Mesodermal cell (in vitro differentiated cells): ENCODE data around the gene PTGER3.

ENCODE experiments used
- H3K27ac ChIP-seq: 2 replicates; pipeline ENCODE4 v1.7.0; 2013; ENCODE audit warnings: mild to moderate bottlenecking, low read depth, low read length, moderate library complexity; ENCODE audit not compliant: severe bottlenecking
- H3K36me3 ChIP-seq: 2 replicates; pipeline ENCODE4 v1.7.1; 2013; ENCODE audit warnings: mild to moderate bottlenecking, low read length, moderate library complexity; ENCODE audit not compliant: control insufficient read depth, insufficient read depth
- H3K4me1 ChIP-seq: one replicate; pipeline ENCODE4 v1.7.1; 2013; ENCODE audit warnings: mild to moderate bottlenecking, low read length; ENCODE audit not compliant: insufficient read depth, control insufficient read depth, poor library complexity, severe bottlenecking
- H3K4me3 ChIP-seq: 2 replicates; pipeline ENCODE4 v1.7.0; 2013; ENCODE audit warnings: low read length, control low read depth, mild to moderate bottlenecking; ENCODE audit not compliant: insufficient read depth, poor library complexity, severe bottlenecking; ENCODE audit errors: extremely low read depth
- H3K9me3 ChIP-seq: 2 replicates; pipeline ENCODE4 v1.7.1; 2013; ENCODE audit warnings: mild to moderate bottlenecking, low read length, moderate library complexity; ENCODE audit not compliant: control insufficient read depth
- WGBS, 2 experiments: methylation state at CpG; one replicate each; pipeline ENCODE4 v1.1.5; 2013; ENCODE audit warnings: missing lambda C conversion rate in 2 of 2; ENCODE audit not compliant: insufficient coverage in 2 of 2; 5-methylcytosine and 5-hydroxymethylcytosine counted together

Gene PTGER3

DNA sequence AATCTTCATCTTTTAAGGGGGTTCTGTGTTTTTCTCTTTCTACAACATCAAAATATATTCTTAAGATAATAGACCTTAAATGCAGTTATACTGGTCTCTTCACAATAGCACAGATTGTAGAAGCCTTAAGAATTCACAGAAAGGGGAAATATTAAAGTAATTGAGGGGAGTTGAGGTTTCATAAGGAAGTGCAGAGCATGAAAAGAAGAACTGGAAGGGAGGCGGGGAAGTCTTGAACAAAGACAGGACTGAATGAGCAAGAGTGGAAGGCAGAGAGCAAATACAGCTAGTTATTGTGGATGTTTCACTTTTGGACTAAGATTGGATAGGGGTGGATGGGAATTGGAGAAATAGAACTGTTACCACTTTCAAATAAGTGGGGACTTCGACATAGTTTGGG, 67.7 kb downstream of the PTGER3 start:
- no peak overlapping the region for H3K27ac ChIP-seq
- H3K9me3 ChIP-seq = no peaks in the 10 kb centered on the region
- H3K4me1 ChIP-seq = no peaks in the 10 kb centered on the region
- no peaks in the 10 kb centered on the region for H3K36me3 ChIP-seq
- H3K4me3 ChIP-seq = no peak overlapping the region
- WGBS, 2 experiments = 70 to 93% methylated on average over 2 of the region's 2 CpGs

DNA sequence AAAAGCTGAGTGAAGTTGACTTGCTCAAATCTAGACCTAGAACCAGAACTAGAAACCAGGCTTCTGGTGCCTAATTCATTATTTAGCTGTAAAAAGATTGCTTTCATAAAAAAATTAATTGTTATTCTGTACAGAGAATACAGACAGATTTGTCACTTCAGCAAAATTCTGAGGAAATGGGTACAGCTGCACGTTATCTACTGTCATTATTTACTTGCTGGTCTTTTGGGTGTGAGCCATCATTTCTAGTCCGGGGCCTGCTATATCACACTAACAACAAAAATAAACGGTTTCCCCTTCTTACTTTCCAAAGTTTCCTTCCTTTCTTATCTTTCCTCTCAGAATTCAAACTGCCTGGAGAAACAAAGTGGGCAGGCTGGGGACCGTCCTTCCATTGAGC, 68.3 kb downstream of the PTGER3 start:
- H3K27ac ChIP-seq = no peak overlapping the region
- H3K4me1 ChIP-seq = no peaks in the 10 kb centered on the region
- no peaks in the 10 kb centered on the region for H3K36me3 ChIP-seq
- H3K9me3 ChIP-seq = no peaks in the 10 kb centered on the region
- H3K4me3 ChIP-seq = no peak overlapping the region
- WGBS, 2 experiments = 80 to 93% methylated on average over 1 to 4 of the region's 4 CpGs

DNA sequence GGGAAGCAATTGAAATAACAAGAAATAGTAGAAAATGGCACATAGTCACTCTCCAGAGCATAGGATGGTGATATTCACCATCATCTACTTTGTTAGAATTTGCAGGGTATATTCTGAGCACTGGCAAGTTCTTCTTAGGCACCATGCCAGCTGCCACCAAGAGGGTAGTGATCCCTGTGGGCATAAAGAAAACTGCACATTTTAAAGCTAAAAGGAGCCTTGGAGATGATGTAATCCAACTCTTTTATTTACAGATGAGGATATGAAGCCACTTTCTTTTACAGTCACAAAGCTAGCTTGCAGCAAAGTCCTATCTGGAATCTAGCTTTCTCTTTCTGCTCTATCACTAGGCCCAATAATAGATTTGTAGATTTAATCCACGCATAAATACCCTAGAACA, 69.0 kb downstream of the PTGER3 start:
- H3K4me1 ChIP-seq = no peaks in the 10 kb centered on the region
- WGBS, 2 experiments = no CpG with 5 or more reads among the region's 1 CpG

DNA sequence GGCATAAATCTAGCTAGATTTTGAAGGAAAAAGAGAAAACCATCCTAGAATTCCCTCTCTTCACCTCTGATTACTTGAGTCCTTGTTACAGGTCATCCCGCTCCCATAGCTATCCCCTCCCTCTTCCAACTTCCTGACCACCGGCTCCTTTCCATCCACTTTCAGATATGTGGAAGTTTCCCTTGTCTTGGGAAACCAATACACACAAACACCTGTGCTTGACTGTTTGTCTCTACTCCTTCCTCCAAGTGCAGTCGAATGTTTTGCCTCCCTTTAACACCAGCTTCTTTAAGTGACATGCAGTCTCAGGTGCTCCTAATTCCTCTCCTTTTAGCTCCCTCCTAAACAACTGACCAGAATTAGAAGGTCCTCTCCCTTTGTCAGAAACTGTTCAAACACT, 70.0 kb downstream of the PTGER3 start:
- no peaks in the 10 kb centered on the region for H3K4me1 ChIP-seq
- no peaks in the 10 kb centered on the region for H3K36me3 ChIP-seq
- WGBS, 2 experiments = 44 to 56% methylated on average over 2 to 3 of the region's 3 CpGs
- no peak overlapping the region for H3K27ac ChIP-seq
- no peak overlapping the region for H3K4me3 ChIP-seq
- no peaks in the 10 kb centered on the region for H3K9me3 ChIP-seq

More for the DNA sequence above, 69.0 kb downstream of the PTGER3 start:
- H3K4me3 ChIP-seq = no peak overlapping the region
- no peak overlapping the region for H3K27ac ChIP-seq
- no peaks in the 10 kb centered on the region for H3K9me3 ChIP-seq
- H3K36me3 ChIP-seq = no peaks in the 10 kb centered on the region

DNA sequence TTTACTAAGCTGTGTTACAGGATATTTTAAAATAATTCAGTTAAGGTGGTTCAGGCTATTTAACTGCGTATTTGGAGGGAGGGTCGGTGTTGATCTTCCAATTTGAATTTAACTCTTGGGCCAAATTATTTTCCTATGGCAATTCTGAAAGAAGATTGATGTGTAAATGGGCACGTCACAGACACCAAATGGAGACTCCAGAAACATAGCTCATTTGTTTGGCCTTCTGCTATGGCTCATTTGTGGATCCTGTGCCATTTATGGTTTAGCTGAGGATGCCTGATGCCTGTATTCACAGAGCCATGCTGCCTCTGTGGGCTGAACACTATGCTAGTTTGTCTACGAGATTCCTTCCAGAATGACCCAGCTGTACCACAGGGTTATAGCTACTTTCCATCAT, 70.6 kb downstream of the PTGER3 start:
- H3K36me3 ChIP-seq = no peaks in the 10 kb centered on the region
- H3K27ac ChIP-seq = no peak overlapping the region
- H3K4me3 ChIP-seq = no peak overlapping the region
- no peaks in the 10 kb centered on the region for H3K9me3 ChIP-seq
- 61 to 75% methylated on average over 4 of the region's 4 CpGs for WGBS, 2 experiments
- H3K4me1 ChIP-seq = no peaks in the 10 kb centered on the region

DNA sequence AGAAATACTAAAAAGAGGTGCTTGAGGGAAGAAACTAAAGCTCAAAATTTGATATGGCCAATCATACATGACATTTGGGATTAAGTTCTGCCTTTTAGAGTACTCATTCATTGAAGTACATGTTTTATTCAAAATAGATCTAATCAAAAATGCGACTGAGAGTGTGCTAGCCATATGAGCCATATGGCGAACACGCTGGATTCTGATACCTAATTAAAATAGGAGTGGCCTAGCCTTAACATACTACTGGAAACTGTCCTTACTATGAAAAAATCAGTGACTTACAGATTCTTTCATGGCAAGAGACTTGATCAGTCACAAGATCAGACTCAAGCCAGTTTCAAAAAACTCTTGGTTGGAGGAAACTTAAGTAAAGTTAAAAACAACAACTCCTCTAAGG, 73.9 kb downstream of the PTGER3 start:
- no peak overlapping the region for H3K27ac ChIP-seq

DNA sequence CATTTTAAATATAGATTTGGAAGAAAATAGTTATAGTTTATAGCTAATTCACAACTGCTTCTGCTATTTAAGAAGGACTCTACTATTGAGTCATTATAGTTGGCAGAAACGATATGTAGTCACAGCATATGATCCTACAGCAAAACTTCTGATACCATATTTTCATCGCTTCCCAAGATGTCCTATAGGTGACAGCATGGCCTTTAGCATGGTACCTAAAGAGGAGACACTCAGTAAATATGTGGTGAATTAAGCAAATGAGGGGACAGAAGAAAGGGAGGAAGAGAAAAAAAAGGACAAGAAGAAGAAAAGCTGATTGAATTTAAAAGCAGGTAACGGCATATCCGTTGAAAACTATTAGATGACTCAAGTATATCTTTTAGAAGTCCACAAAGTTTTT, 77.2 kb downstream of the PTGER3 start:
- Histone ChIP-seq H3K4me3 (no peak overlapping the region), H3K9me3 (no peaks in the 10 kb centered on the region), H3K36me3 (no peaks in the 10 kb centered on the region), H3K4me1 (no peaks in the 10 kb centered on the region), H3K27ac (no peak overlapping the region)
- WGBS, 2 experiments = no CpG with 5 or more reads among the region's 4 CpGs

More for the DNA sequence above, 73.9 kb downstream of the PTGER3 start:
- Histone ChIP-seq H3K4me1 (no peaks in the 10 kb centered on the region), H3K36me3 (no peaks in the 10 kb centered on the region), H3K9me3 (no peaks in the 10 kb centered on the region), H3K4me3 (no peak overlapping the region)
- WGBS, 2 experiments = 94% methylated on average over 2 of the region's 3 CpGs; no CpG with 5 or more reads in 1 of the 2 experiments

DNA sequence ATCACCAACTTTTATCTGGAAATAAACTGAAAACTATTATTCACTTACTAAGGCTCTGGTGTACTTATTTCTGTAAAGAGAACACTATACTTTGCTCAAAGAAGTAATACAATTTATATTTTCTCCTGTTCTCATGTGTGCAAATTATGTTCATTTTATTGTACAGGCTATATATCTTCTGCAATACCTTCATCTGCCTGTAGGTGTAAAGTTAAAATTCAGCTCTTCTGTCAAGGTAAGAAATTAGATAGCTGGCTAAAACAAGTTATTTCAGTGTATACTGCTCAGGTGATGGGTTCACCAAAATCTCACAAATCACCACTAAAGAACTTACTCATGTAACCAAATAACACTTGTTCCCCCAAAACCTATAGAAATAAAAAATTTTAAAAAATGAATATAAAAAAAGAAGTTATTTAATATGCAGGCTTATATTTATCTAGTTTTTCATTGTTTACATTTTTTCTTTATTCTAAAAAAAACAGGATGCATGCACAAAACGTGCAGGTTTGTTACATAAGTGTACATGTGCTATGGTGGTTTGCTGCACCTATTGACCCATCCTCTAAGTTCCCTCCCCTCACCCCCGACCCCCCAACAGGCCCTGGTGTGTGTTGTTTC, 81.5 kb downstream of the PTGER3 start:
- H3K27ac ChIP-seq = no peak overlapping the region
- no peaks in the 10 kb centered on the region for H3K36me3 ChIP-seq
- no peaks in the 10 kb centered on the region for H3K9me3 ChIP-seq
- H3K4me3 ChIP-seq = no peak overlapping the region
- no peaks in the 10 kb centered on the region for H3K4me1 ChIP-seq
- no CpG with 5 or more reads among the region's 2 CpGs for WGBS, 2 experiments

DNA sequence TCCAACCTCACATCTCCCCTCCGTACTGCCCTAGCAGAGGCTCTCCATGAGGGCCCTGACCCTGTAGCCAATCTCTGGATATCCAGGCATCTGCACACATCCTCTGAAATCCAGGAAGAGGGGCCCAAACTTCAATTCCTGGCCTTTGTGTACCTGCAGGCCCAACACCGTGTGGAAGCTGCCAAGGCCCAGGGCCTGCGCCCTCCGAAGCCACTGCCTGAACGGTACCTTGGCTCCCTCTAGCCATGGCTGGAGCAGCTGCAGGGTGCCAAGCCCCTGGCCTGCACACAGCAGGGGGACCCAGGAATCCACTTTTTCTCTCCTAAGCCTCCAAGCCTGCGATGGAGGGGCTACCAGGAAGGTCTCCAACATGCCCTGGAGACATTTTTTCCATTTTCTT, 84.2 kb downstream of the PTGER3 start:
- no peaks in the 10 kb centered on the region for H3K9me3 ChIP-seq
- WGBS, 2 experiments = 82 to 92% methylated on average over 5 to 6 of the region's 6 CpGs
- no peaks in the 10 kb centered on the region for H3K36me3 ChIP-seq
- no peak overlapping the region for H3K4me3 ChIP-seq
- no peak overlapping the region for H3K27ac ChIP-seq
- H3K4me1 ChIP-seq = no peaks in the 10 kb centered on the region

DNA sequence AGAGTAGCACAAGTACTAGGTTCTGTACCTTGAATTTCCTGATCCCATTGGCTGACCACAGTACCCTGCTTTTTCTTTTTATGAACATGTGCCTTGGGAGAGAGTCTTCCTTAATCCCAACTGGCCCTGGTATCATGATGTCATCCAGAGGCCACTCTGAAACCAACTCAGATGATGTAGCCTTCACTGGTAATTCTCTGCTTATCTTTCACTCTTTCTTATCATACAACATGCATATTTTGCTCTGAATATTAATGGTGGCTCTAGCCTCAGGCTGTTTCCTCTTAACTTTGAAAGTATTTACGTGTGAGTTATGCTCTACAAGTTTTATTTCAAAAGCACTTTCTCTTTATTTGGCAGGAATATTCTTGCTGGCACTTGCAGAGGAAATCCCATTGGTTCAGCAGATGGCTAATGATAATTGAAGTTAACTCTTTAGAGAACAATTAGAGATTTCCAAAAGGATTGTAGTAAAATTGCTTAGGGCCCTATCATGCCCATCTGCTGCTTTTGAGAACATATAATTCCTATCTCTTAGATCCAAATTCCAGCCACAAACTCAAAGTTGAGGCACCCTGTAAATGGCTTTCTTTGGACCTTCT, 86.1 kb downstream of the PTGER3 start:
- WGBS, 2 experiments = no CpG with 5 or more reads among the region's 1 CpG
- H3K36me3 ChIP-seq = no peaks in the 10 kb centered on the region
- H3K4me3 ChIP-seq = no peak overlapping the region
- no peaks in the 10 kb centered on the region for H3K9me3 ChIP-seq
- no peak overlapping the region for H3K27ac ChIP-seq
- H3K4me1 ChIP-seq = no peaks in the 10 kb centered on the region

DNA sequence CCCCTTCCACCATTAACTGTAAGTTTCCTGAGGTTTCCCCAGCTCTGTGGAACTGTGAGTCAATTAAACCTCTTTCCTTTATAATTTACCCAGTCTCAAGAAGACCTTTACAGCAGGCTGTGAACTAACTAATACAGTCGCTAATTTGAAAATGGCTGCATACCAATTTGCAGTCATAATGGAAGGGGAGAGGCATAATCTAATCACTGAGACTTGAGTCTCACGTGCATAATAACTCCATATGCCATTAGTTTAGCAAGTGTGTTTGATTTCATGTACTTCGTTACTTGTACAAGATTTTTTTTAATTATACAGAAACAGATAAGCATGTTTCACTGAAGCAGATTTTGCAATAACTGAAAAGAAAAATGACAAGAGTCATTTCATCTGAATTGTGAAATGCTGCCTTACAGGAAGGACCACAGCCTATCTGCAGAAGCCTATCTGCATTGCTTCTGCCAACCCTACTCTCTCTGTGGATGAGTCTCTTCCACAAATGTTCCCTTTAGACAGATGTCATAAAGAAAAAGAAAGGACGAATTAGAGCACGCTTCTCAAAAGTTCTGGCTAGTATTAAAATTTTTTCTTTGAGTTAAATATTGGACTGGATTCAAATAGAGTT, 99.1 kb downstream of the PTGER3 start:
- no CpG with 5 or more reads among the region's 5 CpGs for WGBS, 2 experiments
- no peak overlapping the region for H3K4me3 ChIP-seq
- H3K9me3 ChIP-seq = no peaks in the 10 kb centered on the region

More for the DNA sequence above, 99.1 kb downstream of the PTGER3 start:
- Histone ChIP-seq H3K4me1 (no peaks in the 10 kb centered on the region), H3K36me3 (no peaks in the 10 kb centered on the region), H3K27ac (no peak overlapping the region)
